SW480 (cell line): ENCODE data around the gene TSSK3.
"Not testable (repeated sequence)": the region's sequence is repeated elsewhere in the genome, so short reads cannot be mapped to it uniquely, and the experiment has no call there.

Experiments
- DNase-seq: peaks from one replicate; pipeline ENCODE4 v3.0.0-alpha.2; 2016; ENCODE audit warnings: low spot score

Gene TSSK3

DNA sequence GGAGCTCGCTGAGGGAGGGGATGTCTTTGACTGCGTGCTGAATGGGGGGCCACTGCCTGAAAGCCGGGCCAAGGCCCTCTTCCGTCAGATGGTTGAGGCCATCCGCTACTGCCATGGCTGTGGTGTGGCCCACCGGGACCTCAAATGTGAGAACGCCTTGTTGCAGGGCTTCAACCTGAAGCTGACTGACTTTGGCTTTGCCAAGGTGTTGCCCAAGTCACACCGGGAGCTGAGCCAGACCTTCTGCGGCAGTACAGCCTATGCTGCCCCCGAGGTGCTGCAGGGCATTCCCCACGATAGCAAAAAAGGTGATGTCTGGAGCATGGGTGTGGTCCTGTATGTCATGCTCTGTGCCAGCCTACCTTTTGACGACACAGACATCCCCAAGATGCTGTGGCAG is 1.4 kb downstream of the TSSK3 start:
- no peak for DNase-seq

DNA sequence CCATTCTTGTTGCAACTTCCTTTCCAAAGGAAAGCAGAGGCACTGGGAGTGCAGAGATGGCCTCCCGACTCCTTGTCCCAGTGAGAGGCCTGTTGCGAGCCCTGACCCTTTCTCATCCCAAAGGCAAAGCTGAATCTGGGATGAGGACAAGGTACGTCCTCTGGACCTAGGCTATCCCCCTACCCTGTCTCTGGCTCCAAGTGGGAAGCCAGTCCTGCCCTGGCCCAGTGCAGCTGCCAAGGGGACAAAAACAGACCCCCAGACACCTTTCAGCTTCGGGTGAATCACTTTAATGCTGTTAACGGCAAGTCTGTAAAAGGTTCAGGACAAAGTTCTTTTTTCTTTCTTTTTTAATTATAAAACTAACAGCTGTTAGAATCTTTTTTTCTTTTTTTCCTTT is 2.5 kb downstream of the TSSK3 start:
- no peak for DNase-seq

DNA sequence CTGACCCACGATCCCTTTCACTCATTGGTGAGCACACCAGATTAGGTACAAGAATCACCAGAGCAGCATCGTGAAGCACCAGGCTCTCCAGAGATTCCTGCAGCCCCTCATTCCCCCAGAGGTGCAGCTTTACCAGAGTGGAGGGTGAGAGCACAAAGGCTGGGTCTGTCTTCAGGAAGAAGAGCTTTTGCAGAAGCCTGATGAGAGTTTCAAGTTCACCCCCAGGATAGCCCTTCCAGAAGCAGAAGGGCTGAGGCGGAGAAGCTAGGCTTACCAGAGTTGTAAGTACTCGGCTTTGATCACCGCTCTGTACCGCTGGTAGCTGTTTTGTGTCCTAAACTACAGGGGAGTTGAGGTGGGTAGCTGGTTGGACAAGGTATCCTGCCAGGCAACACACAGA is 3.1 kb downstream of the TSSK3 start:
- DNase-seq: no peak

DNA sequence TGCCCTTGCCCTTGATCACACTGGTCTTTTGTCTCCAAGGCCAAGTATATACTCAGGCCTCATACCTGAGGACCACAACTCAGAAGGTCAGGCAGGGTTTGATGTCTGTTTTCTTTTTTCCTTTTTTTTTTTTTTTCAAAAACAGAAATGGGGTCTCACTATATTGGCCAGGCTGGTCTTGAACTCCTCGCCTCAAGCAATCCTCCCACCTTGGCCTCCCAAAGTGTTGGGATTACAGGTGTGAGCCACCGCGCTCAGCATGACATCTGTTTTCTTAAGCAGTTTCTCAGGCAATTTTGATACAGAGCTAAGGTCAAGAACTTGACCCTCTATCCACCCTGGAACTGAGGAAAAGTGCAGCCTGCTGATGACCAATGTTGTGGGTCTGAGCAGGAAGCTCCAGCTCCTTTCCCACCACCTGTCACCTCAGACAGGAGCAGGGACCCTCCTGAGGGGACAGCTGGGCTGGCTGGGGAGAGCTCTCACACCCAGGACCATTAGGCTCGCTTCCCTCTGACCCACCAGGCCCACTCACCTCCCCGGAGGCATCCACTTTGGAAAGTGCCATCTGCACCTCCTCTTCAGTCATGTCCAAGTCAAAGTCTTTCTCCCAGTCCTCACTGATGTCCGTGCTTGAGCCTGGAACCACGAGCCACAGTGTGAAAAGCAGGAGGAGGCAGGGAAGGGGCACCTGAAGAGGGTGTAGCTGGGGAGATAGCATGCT is 5.7 kb downstream of the TSSK3 start:
- DNase-seq: no peak

DNA sequence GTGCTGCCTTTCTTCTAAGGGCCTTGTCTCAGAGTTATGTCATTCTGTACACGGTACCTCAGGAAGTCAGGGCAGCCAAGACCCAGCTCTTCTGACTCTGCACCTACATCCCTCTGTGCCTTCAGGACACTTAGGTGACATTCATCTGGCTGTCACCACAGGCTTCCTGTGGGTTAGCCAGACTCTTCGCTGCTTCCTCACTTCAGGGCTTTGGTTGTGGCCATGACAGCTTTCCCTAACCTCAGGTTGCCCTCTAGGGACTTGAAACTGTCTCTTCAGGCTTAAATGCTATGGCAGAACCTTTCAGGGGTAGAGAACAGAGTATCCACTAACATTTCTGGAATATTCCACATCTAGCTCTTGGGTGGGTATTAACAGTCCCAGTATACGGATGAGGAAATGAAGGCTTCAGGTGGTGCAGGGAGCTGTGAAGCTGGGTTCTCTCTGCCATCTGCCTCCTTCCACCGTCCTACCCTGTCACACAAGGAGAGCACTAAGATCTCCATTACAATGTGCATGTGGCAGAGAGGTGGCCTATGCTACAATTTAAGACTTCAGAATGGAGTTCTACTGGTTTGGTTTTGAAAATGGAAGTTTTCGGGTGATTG is 9.9 kb downstream of the TSSK3 start:
- no peak for DNase-seq

DNA sequence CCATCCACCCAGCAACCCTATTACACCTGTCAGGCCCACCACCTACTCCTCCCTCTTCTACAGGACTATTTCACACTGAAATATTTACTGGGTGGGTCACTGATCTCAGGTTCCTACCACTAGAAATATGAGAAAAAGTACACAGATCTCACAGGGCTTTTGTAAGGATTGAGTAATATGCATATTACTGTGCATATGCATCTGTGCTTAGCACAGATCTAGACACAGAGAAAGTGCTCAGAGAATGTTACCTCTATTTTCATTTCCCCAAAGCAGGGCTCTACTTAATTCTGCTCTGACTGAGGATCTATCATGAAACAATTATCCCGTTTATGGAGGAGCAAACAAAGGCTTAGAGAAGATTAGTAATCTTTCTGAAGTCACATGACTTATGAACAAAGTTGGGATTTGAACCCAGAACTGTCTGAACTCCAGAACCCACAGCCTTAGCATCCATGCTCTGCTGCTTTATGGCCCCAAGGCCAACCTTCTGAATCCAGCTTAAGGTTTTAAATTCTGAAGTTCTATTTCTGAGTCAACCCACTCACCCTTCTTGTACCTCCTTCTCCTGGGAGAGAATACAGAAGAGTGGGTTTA is 11.8 kb downstream of the TSSK3 start:
- DNase-seq: no peak

DNA sequence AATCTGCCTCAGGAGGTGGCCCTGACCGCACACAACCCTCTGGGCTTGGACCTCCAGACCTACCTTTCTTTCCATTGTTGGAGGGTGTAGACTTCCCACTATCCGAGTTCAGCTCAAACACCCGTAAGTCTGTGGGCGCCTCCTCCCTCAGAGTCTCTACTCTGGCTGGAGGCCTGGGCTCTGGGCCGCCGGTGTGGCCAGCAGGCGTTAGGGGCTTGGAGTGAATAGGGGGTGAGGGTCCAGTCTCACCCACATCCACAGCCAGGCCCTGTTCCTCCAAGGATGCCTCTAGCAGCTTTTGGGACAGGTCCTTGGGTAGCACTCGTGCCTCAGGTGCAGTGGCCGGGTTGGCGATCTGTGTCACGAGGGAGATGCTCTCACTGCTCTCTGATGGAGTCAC is 13.9 kb downstream of the TSSK3 start:
- DNase-seq: no peak

DNA sequence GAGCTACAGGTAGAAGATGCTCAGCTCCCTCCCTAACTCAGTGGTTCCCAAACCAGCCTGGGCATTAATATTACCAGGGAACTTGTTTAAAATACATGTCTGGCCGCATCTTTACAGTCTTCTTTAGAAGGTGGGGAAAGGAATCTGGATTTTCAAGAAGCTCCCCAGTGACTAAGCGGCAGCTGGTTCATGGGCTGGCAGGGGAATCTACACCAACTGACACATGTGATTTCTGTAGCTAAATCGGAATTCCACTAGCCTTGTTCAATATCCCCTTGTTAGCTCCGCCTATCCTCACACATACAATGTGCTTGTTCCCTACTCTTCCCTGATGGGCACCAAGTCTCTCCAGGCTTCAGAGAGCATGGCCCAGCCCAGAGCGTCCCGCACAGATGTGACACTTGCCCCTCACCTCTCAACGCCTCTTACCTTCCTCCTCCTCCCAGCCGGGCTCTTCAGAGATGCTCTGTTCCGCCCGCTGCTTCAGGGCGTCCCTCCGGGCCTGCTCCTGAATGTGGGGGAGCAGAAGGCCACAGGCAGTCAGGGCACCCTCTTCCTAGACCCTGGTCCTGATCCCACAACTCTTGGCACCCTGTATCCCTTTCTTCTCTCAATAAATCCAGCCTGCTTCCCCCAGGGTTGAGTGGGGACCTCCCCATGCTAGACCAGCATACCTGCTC is 15.3 kb downstream of the TSSK3 start:
- DNase-seq: no peak

DNA sequence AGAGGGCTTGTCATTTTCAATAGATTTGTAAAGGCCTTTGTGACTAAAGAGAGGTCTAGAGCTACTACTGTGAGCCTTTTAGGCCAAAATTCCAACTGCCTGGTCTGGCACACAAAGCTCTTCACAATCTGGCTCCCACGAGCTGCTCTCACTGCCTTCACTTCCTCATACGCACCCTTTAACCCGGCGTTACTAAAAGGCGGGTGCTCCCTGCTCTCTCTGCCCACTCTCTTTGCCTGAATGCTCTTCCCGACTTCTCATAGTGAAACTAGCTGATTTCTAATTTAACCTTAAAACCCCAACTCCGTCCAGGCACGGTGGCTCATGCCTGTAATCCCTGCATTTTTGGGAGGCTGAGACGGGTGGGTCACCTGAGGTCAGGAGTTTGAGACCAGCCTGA is 17.7 kb downstream of the TSSK3 start:
- DNase-seq: no peak

DNA sequence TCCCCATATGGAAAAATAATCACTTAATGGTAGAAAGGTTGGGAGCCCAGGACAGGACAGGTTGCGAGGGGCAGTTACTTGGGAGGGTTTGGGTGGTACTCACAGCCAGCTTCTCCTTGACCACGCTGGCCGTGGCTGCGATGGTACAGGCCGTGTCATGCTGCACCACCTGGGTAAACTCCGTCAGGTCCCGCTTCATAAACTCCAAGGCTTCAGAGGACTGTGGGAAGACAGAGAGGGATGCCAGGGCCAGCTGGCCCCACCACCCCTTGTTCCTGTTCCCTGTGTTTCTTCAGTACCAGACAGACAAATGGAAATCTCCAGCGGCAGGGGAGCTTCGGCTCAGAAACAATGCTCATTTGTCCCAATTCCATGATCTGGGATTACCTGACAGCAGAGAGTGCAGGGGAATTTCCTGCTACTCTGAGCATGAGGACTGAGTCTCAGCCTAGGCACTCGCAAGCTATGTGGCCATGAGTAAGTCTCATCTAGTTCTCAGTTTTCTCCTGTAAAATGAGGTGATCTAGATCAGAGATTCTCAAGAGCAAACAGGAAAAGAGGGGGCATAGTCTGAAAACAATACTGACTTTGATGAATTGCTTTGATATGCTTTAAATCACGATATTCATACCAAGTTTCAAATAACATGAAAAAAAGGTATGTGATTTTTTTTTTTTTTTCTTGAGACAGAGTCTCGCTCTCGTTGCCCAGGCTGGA is 24.5 kb downstream of the TSSK3 start:
- no peak for DNase-seq

DNA sequence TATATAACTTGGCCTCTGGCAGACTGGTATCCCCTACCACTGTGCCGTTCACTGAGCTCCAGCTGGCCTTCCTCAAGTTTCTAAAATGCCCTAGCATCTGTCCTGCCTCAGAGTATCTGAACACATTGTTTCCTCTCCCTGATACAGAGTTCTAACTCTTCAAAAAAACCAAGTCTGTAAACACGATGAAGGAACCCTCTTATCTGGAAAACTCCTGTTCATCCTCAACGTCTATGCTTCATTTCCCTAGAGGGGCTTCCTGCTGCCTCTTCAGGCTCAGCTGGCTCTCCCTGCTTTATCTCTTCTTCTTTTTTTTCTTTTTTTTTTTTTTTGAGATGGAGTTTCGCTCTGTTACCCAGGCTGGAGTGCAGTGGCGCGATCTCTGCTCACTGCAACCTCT is 26.3 kb downstream of the TSSK3 start:
- DNase-seq: no peak

DNA sequence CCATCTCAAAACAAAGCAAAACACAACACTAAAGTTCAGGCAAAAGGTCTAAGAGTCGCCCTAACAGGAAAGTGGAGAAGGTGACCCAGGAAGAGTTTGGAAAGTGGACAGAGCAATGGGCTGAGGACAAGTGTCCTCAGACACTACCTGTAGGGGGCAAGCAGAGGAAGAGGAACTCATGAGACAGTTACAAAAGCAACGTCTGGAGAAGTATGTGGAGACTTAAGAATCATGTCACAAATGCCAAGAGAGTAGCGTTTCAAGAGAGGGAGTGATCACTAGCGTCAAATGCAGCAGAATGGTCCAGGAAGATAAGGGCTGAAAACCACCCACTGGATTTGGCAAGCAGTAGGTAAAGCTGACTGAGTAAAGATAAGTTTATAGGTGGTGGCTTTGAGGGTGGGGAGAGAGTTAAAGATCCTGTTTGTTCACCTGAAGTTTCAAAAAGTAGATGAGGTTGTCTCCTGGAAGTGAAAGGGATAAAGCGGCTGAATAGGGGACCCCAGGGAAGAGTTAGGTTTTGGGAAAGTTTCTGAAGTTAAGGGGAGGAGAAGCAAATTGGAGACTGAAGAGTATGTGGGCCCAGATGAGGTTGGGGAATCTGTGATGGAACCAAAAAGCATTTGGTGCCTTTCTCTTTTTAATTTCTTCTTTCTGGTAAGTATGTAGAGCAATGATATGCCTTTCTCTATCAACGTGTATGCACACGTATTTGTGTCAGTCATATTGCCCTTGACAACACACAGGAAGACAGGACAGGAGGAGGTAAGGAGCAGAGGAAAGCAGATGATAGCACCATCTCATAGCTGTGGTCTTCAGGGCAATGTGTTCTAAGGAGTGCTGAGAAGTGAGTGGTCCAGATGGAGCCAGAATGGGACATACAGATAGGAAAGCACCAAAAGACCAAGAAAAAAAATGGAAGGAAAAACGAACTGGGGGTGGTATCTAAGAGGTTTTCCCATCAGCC is 28.8 kb downstream of the TSSK3 start:
- no peak for DNase-seq

DNA sequence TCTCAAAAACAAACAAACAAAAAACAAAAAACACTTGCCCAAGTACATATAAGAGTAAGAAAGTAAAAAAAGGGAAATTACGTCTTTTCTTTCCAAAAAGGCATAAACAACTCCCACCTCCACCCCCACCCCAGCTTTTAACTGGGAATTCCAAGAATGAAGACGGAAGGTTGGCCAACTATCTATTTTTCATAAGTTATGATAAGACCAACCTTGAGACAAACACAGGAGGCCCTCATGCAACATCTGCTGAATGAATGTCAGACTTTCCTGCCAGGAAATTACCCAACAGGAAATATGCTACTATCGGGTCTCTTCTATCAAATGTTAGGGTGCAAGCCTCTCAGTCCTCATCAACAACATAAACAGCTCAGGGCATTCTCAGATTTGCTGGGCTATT is 30.0 kb downstream of the TSSK3 start:
- DNase-seq: no peak

DNA sequence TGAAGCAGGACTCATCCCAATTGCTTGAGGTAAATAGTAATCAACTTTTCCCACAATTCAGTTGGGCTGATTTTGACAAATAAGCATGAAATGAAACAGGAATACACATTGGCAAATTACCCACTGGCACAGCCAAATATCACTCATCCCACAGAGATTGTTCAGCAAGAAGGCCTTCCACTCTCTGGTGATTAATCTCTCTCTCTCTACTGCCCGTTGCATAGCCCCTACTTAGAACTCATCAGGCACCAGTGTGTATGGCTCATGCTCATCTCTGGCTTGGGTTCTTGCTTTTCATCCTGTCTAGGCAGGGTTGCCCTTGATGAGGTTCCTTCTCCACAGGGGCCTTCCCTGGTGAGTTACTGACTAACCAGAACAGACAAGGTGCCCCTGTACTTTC is 30.8 kb downstream of the TSSK3 start:
- no peak for DNase-seq

DNA sequence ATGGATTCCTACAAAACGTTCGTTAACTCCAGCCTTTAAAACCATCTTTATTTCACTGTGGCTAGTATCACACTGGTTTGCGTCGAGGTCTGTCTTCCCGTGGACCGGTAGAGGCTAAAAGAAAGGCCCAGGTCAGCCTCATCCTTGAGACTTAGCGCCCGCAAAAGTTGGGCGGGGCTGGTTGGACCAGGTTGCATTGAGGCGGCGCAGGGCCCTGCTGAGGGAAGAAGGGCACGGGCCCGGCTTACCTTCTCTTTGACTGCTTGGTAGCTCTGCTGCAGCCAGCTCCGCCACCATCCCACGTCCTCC is 31.4 kb downstream of the TSSK3 start:
- peak; percentile 20 for DNase-seq

DNA sequence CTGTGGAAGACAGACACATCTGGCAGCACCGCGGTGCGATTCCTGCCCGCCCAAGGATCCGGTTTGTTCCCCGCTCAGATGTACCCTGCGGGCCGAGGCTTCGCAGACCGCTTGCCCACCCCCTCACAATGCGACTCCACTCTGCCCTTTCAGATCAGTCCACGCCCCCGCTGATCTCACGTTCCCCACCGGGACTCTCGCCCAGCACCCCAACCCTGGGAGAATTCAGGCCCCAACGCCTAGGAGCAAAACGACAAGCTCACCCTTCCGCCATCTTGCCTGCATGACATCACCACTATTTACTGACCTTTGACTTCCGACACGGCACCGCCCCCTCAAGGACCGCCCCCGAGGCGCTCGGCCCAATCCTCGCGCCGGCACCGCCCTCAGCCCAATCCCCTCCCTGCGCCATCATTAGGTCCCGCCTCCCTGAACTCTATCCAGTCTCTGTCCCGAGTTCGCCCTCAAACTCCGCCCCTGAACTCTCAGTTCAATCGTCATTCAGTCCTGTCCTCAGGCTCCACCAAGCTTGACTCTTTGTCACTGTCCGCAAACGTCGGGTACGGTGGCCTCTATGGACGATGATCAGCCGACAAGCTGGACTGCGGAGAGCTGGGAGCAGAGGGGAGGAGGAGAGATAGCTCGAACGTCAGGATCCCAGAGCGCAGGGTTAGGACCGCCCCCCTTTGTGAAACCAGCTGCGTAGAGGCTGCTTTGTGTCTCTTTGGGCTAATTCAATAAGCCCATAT is 32.0 kb downstream of the TSSK3 start, which contains the start of gene BSDC1:
Gene BSDC1, minus strand, starts transcription at position 301 of the 749 bp plus-strand sequence. Its CDS starts 27 bp downstream, at position 274.
- peak; percentile 98 for DNase-seq

DNA sequence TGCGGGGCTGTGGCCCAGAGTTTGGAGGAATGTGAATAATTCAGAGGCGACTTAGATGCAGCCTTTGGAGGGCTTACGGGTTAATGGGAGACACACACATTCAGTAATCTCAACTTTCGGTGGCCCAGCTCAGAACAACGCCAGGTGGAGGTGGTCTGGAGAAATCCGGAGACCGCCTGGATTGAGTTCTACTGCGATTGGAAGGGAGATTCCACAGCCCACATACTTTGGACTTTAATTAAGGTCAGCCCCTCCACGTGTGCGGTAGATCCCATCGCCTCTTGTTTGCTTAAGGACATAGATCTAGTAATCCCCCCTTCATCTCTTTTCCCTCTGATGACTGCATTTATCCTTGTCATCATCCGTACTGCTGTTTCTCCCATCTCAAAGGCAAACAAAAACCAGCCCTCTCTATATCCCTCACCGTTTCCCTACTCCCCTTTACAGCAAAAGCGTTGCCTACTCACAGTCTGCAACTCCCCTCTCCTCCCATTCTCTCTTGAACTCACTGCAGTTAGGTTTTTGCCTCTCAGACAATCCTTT is 32.6 kb downstream of the TSSK3 start:
- DNase-seq: no peak

DNA sequence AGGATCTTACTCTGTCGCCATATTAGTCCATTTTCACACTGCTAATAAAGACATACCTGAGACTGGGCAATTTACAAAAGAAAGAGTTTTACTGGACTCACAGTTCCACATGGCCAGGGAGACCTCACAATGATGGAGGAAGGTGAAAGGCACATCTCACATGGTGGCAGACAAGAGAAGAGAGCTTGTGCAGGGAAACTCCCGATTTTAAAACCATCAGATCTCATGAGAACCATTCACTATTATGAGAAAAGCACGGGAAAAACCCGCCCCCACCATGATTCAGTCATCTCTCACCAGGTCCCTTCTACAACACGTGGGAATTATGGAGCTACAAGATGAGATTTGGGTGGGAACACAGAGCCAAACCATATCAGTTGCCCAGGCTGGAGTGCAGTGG is 34.2 kb downstream of the TSSK3 start:
- DNase-seq: not testable (repeated sequence)

DNA sequence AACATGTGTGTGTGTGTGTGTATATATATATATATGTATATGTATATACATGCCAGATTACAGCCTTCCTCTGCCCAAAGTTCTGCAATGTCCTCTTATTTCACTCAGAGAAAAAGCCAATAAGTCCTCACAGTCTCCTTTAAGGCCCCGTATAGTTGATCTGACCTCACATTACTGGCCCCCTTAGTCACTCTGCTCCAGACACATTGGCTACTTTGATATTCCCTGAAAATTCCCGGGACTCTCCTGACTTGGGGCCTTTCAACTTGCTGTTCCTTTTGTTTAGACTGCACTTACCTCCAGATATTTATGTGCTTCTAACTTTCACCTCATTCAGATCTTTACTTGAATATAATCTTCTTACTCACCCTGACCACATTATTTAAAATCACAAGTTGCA is 36.1 kb downstream of the TSSK3 start:
- DNase-seq: no peak

DNA sequence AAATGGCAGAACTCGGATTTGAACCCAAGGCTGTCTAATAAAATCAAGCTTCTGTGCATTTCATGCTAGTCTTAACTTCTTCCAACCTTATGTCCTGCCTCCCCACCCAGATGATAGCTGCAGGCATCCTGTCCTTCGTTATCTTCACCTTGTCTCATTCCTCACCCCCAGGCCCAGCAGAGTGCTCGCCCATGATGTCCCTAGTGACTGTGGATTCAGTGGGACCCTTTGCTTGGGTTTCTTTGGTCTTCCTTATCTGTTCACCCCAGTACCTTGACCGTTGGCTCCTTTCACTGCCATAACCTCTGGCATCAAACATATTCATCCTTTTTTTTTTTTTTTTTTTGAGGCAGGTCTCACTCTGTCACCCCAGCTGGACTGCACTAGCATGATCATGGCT is 37.5 kb downstream of the TSSK3 start:
- no peak for DNase-seq
